GM21528 (cell line): ENCODE data around the gene COL8A1.

Source experiments
- ATAC-seq: cut with Tn5 transposase; IDR thresholded peaks from one replicate; pipeline ENCODE4 v1.9.1; 2021; ENCODE audit warnings: mild to moderate bottlenecking, moderate library complexity; ENCODE audit not compliant: unreplicated experiment, low FRiP score

COL8A1 gene

GRCh38 chr3:99781761-99782160 lies 143.4 kb downstream of the COL8A1 start:
- no peak for ATAC-seq

GRCh38 chr3:99783011-99783573 lies 144.7 kb downstream of the COL8A1 start:
- no peak for ATAC-seq

GRCh38 chr3:99789011-99789721 lies 150.8 kb downstream of the COL8A1 start:
- peak; percentile 95 for ATAC-seq

- ATAC-seq: no peak
These were observed 156.1 kb downstream of the COL8A1 start for GRCh38 chr3:99794485-99794884.

GRCh38 chr3:99795573-99795972 lies 157.2 kb downstream of the COL8A1 start:
- ATAC-seq: no peak

- no peak for ATAC-seq
These were observed 161.0 kb downstream of the COL8A1 start for GRCh38 chr3:99799422-99799821.

GRCh38 chr3:99803297-99803696 lies 164.9 kb downstream of the COL8A1 start:
- ATAC-seq: no peak

- ATAC-seq: no peak
These were observed 166.8 kb downstream of the COL8A1 start for GRCh38 chr3:99805160-99805559.

- ATAC-seq: peak; percentile 64
These were observed 169.9 kb downstream of the COL8A1 start for GRCh38 chr3:99808163-99808794.

- ATAC-seq: no peak
These were observed 171.2 kb downstream of the COL8A1 start for GRCh38 chr3:99809565-99809964.

- no peak for ATAC-seq
These were observed 172.0 kb downstream of the COL8A1 start for GRCh38 chr3:99810403-99810802.

- ATAC-seq: no peak
These were observed 178.6 kb downstream of the COL8A1 start for GRCh38 chr3:99817047-99817436.

- peak; percentile 98 for ATAC-seq
These were observed 179.2 kb downstream of the COL8A1 start, which contains the start of gene CMSS1 for GRCh38 chr3:99817437-99818240. Gene CMSS1, plus strand, starts transcription at chr3:99817862.

- no peak for ATAC-seq
These were observed 180.4 kb downstream of the COL8A1 start for GRCh38 chr3:99818818-99819217.

GRCh38 chr3:99823723-99824711 lies 185.6 kb downstream of the COL8A1 start:
- ATAC-seq: no peak

- no peak for ATAC-seq
These were observed 186.7 kb downstream of the COL8A1 start for GRCh38 chr3:99825004-99825640.

- no peak for ATAC-seq
These were observed 191.4 kb downstream of the COL8A1 start for GRCh38 chr3:99829844-99830243.

GRCh38 chr3:99833617-99834205 lies 195.3 kb downstream of the COL8A1 start:
- no peak for ATAC-seq
